ENCODE results near the gene NCS1.
A peak's percentile ranks its signal among the peaks of the same experiment; 100 is the strongest.

The NCS1 gene

GRCh38 chr9:130264414-130265350 is 92.5 kb downstream of the NCS1 start:
- CTCF ChIA-PET, result interaction anchor here (0.7 to 1.8 kb wide), 16 partner anchors 8 to 596 kb away, joined by 3 to 6 read pairs (median 4); no protein-coding TSS in a partner anchor
- H3K27ac ChIP-seq (ENCODE audit: extremely low read depth, low read depth, low read length), result no peak overlapping the region
- no peaks in the 10 kb centered on the region for H3K4me1 ChIP-seq (ENCODE audit: control insufficient read depth, insufficient read depth, low read length)
- POLR2A ChIA-PET, result interaction anchor here (0.9 kb wide), 1 partner anchor 11 kb away, joined by 3 read pairs; no protein-coding TSS in a partner anchor
- H3K9me3 ChIP-seq (ENCODE audit: control insufficient read depth, insufficient read depth, low read depth, low read length), result no peaks in the 10 kb centered on the region
- no peaks in the 10 kb centered on the region for H3K36me3 ChIP-seq (ENCODE audit: control insufficient read depth in 2 of 2, insufficient read depth in 1 of 2, low read length in 2 of 2)
- TF ChIP-seq YY2 (tag by site-specific recombination; IDR thresholded peaks at IDR 0.05) (no peak), ZNF664 (tag by site-specific recombination; IDR thresholded peaks at IDR 0.05) (no peak), SP3 (tag by site-specific recombination; IDR thresholded peaks at IDR 0.05) (no peak), ZNF433 (tag by site-specific recombination; IDR thresholded peaks at IDR 0.05; ENCODE audit: low read depth) (no peak), ZNF112 (tag by site-specific recombination; IDR thresholded peaks at IDR 0.05) (no peak), CTCF (tag by site-specific recombination; IDR thresholded peaks at IDR 0.05) (no peak), ZSCAN30 (tag by site-specific recombination; IDR thresholded peaks at IDR 0.05) (no peak), ZFHX2 (tag by site-specific recombination; conservative IDR thresholded peaks at IDR 0.05) (no peak)
- H3K4me3 ChIP-seq (ENCODE audit: low read depth, low read length), result no peak overlapping the region

- ChIA-PET POLR2A (no interaction called here), CTCF (interaction anchor here (0.7 to 1.8 kb wide), 6 partner anchors 10 to 595 kb away, joined by 3 to 6 read pairs (median 3); no protein-coding TSS in a partner anchor)
- H3K4me3 ChIP-seq (ENCODE audit: low read depth, low read length), result peak within 1 kb of the TSS; percentile 32
- TF ChIP-seq ZNF398 (tag by site-specific recombination; IDR thresholded peaks at IDR 0.05) (peak; percentile 54; the same call in 1 of the 2 replicates), ZBTB26 (tag by site-specific recombination; optimal IDR thresholded peaks at IDR 0.05) (peak; percentile 55), PBX3 (CRISPR knock-in tag; IDR thresholded peaks at IDR 0.05) (peak; percentile 25; the same call in 1 of the 2 replicates), ZNF626 (tag by site-specific recombination; IDR thresholded peaks at IDR 0.05) (no peak)
- H3K36me3 ChIP-seq (ENCODE audit: control insufficient read depth in 2 of 2, insufficient read depth in 1 of 2, low read length in 2 of 2), result no peaks in the 10 kb centered on the region
- no peaks in the 10 kb centered on the region for H3K9me3 ChIP-seq (ENCODE audit: control insufficient read depth, insufficient read depth, low read depth, low read length)
- no peaks in the 10 kb centered on the region for H3K4me1 ChIP-seq (ENCODE audit: control insufficient read depth, insufficient read depth, low read length)
- H3K27ac ChIP-seq (ENCODE audit: extremely low read depth, low read depth, low read length), result no peak within 1 kb of the TSS
Measured at GRCh38 chr9:130265431-130266235, 93.4 kb downstream of the NCS1 start, which contains the start of gene HMCN2. HMCN2 (plus strand) TSS chr9:130265760; CDS start chr9:130265879, 119 bp downstream.
